ENCODE data around the gene RANBP9. TPM values are rescaled to one million over a fixed set of nuclear protein-coding genes. Genes with fewer than 3 reads are reported as not detected.

Gene RANBP9
- total RNA-seq, 1 experiment from 2014 or later: 27.6 TPM

GRCh38 chr6:13629459-13630116 is 82.0 kb downstream of the RANBP9 start:
- DNase-seq (ENCODE audit: low read depth): no peak
- in situ Hi-C loops (cut with HindIII; ENCODE audit: low pct_unique_long_range_greater_than_20kb, low sequenced_read_pairs): no loop called here

- in situ Hi-C loops (cut with HindIII; ENCODE audit: low pct_unique_long_range_greater_than_20kb, low sequenced_read_pairs): no loop called here
- peak; percentile 6 for DNase-seq (ENCODE audit: low read depth)
Measured at GRCh38 chr6:13624871-13625288, 86.8 kb downstream of the RANBP9 start.

GRCh38 chr6:13617066-13617465 is 94.6 kb downstream of the RANBP9 start:
- no peak for DNase-seq (ENCODE audit: low read depth)
- in situ Hi-C loops (cut with HindIII; ENCODE audit: low pct_unique_long_range_greater_than_20kb, low sequenced_read_pairs): no loop called here

- DNase-seq (ENCODE audit: low read depth): no peak
- in situ Hi-C loops (cut with HindIII; ENCODE audit: low pct_unique_long_range_greater_than_20kb, low sequenced_read_pairs): no loop called here
Measured at GRCh38 chr6:13615792-13616120, 95.9 kb downstream of the RANBP9 start.

- in situ Hi-C loops (cut with HindIII; ENCODE audit: low pct_unique_long_range_greater_than_20kb, low sequenced_read_pairs): no loop called here
- DNase-seq (ENCODE audit: low read depth): peak; percentile 94
Measured at GRCh38 chr6:13614926-13615791, 96.5 kb downstream of the RANBP9 start, which contains the start of gene NOL7. NOL7 (plus strand) TSS chr6:13615335; CDS start chr6:13615359, 24 bp downstream.

- in situ Hi-C loops (cut with HindIII; ENCODE audit: low pct_unique_long_range_greater_than_20kb, low sequenced_read_pairs): no loop called here
Measured at GRCh38 chr6:13614126-13614925, 97.3 kb downstream of the RANBP9 start.

GRCh38 chr6:13613029-13613594 is 98.5 kb downstream of the RANBP9 start:
- in situ Hi-C loops (cut with HindIII; ENCODE audit: low pct_unique_long_range_greater_than_20kb, low sequenced_read_pairs): no loop called here
- no peak for DNase-seq (ENCODE audit: low read depth)

More at GRCh38 chr6:13614126-13614925, 97.3 kb downstream of the RANBP9 start:
- no peak for DNase-seq (ENCODE audit: low read depth)

- DNase-seq (ENCODE audit: low read depth): no peak
- in situ Hi-C loops (cut with HindIII; ENCODE audit: low pct_unique_long_range_greater_than_20kb, low sequenced_read_pairs): no loop called here
Measured at GRCh38 chr6:13611715-13612114, 99.9 kb downstream of the RANBP9 start.

GRCh38 chr6:13605634-13606033 is 106.0 kb downstream of the RANBP9 start:
- in situ Hi-C loops (cut with HindIII; ENCODE audit: low pct_unique_long_range_greater_than_20kb, low sequenced_read_pairs): no loop called here
- no peak for DNase-seq (ENCODE audit: low read depth)

GRCh38 chr6:13604546-13605416 is 106.9 kb downstream of the RANBP9 start:
- in situ Hi-C loops (cut with HindIII; ENCODE audit: low pct_unique_long_range_greater_than_20kb, low sequenced_read_pairs): no loop called here
- DNase-seq (ENCODE audit: low read depth): no peak

- DNase-seq (ENCODE audit: low read depth): no peak
- in situ Hi-C loops (cut with HindIII; ENCODE audit: low pct_unique_long_range_greater_than_20kb, low sequenced_read_pairs): no loop called here
Measured at GRCh38 chr6:13604135-13604534, 107.5 kb downstream of the RANBP9 start.

GRCh38 chr6:13600036-13600435 is 111.6 kb downstream of the RANBP9 start:
- in situ Hi-C loops (cut with HindIII; ENCODE audit: low pct_unique_long_range_greater_than_20kb, low sequenced_read_pairs): no loop called here
- DNase-seq (ENCODE audit: low read depth): no peak

GRCh38 chr6:13597073-13597472 is 114.6 kb downstream of the RANBP9 start:
- no peak for DNase-seq (ENCODE audit: low read depth)
- in situ Hi-C loops (cut with HindIII; ENCODE audit: low pct_unique_long_range_greater_than_20kb, low sequenced_read_pairs): no loop called here

- DNase-seq (ENCODE audit: low read depth): no peak
- in situ Hi-C loops (cut with HindIII; ENCODE audit: low pct_unique_long_range_greater_than_20kb, low sequenced_read_pairs): no loop called here
Measured at GRCh38 chr6:13593720-13594119, 117.9 kb downstream of the RANBP9 start.

- no peak for DNase-seq (ENCODE audit: low read depth)
- in situ Hi-C loops (cut with HindIII; ENCODE audit: low pct_unique_long_range_greater_than_20kb, low sequenced_read_pairs): no loop called here
Measured at GRCh38 chr6:13593103-13593502, 118.5 kb downstream of the RANBP9 start.

GRCh38 chr6:13591205-13591921 is 120.3 kb downstream of the RANBP9 start:
- in situ Hi-C loops (cut with HindIII; ENCODE audit: low pct_unique_long_range_greater_than_20kb, low sequenced_read_pairs): no loop called here

GRCh38 chr6:13590574-13591153 is 121.0 kb downstream of the RANBP9 start:
- DNase-seq (ENCODE audit: low read depth): no peak
- in situ Hi-C loops (cut with HindIII; ENCODE audit: low pct_unique_long_range_greater_than_20kb, low sequenced_read_pairs): no loop called here

More at GRCh38 chr6:13591205-13591921, 120.3 kb downstream of the RANBP9 start:
- DNase-seq (ENCODE audit: low read depth): no peak
